Endodermal cell (in vitro differentiated cells): ENCODE measurements around the gene MTUS2. TPM values are rescaled to one million over a fixed set of nuclear protein-coding genes. Genes with fewer than 3 reads are reported as not detected.

ENCODE experiments used
- DNase-seq: peaks from one replicate; pipeline ENCODE4 v3.0.0-alpha.2; 2017
- H3K27ac ChIP-seq: 2 replicates; pipeline ENCODE4 v1.5.1; 2013; ENCODE audit warnings: mild to moderate bottlenecking, low read depth, low read length, moderate library complexity
- H3K27me3 ChIP-seq: 2 replicates; pipeline ENCODE4 v1.6.1; 2013; ENCODE audit warnings: mild to moderate bottlenecking, low read length, moderate library complexity; ENCODE audit not compliant: insufficient read depth, control insufficient read depth, poor library complexity, severe bottlenecking
- H3K36me3 ChIP-seq: 2 replicates; pipeline ENCODE4 v1.7.0; 2013; ENCODE audit warnings: mild to moderate bottlenecking, low read length, moderate library complexity; ENCODE audit not compliant: control insufficient read depth, insufficient read depth
- H3K4me1 ChIP-seq: one replicate; pipeline ENCODE4 v1.7.0; 2013; ENCODE audit warnings: low read length; ENCODE audit not compliant: control insufficient read depth, insufficient read depth
- H3K4me3 ChIP-seq: 2 replicates; pipeline ENCODE4 v1.5.1; 2013; ENCODE audit warnings: mild to moderate bottlenecking, low read length, moderate library complexity
- H3K9ac ChIP-seq: 2 replicates; pipeline ENCODE4 v1.6.1; 2013; ENCODE audit warnings: mild to moderate bottlenecking, low read length, moderate library complexity; ENCODE audit not compliant: poor library complexity, severe bottlenecking; ENCODE audit errors: extremely low read depth
- H3K9me3 ChIP-seq: 2 replicates; pipeline ENCODE4 v1.6.1; 2013; ENCODE audit warnings: mild to moderate bottlenecking, low read length, moderate library complexity; ENCODE audit not compliant: control insufficient read depth
- H3K27ac Mint-ChIP-seq: 2 replicates; pipeline ENCODE4 v1.8.0; 2020; ENCODE audit warnings: mixed read lengths
- H3K27me3 Mint-ChIP-seq: 2 replicates; pipeline ENCODE4 v1.8.0; 2021; ENCODE audit warnings: mild to moderate bottlenecking, mixed read lengths; ENCODE audit not compliant: insufficient read depth
- H3K36me3 Mint-ChIP-seq: 2 replicates; pipeline ENCODE4 v1.8.0; 2020; ENCODE audit warnings: low read depth, mixed read lengths
- H3K4me1 Mint-ChIP-seq: 2 replicates; pipeline ENCODE4 v1.8.0; 2020; ENCODE audit warnings: mixed read lengths
- H3K4me3 Mint-ChIP-seq: 2 replicates; pipeline ENCODE4 v1.8.0; 2020; ENCODE audit warnings: mild to moderate bottlenecking, moderate library complexity, mixed read lengths
- H3K9me3 Mint-ChIP-seq: 2 replicates; pipeline ENCODE4 v1.8.0; 2020; ENCODE audit warnings: mild to moderate bottlenecking, mixed read lengths
- CTCF ChIP-seq: fragments of 200-600 bp; sonication (generic); conservative IDR thresholded peaks from 2 replicates; pipeline ENCODE4 v1.5.0; 2021; ENCODE audit warnings: antibody characterized with exemption, mild to moderate bottlenecking
- WGBS, 2 experiments: methylation state at CpG; one replicate each; pipeline versions ENCODE4 v1.1.5 to v1.1.7; 2013; ENCODE audit warnings: missing lambda C conversion rate in 2 of 2, mixed read lengths in 1 of 2; ENCODE audit not compliant: insufficient coverage in 1 of 2, insufficient read length in 1 of 2; 5-methylcytosine and 5-hydroxymethylcytosine counted together
- total RNA-seq, 2 donors: library from RNA; stranded (reverse); fragmentation: NEBNext Ultra II Directional in 1 of 2; extraction: Animal tissue kit (Norgen Biotek cat#: 25700) in 1 of 2; gene quantifications; 2 replicates in 1 of 2; 3 replicates in 1 of 2; pipeline ENCODE4 v1.2.1, GENCODE V29; 2021

Gene MTUS2
- total RNA-seq, 2 donors from 2014 or later, result 1.2 to 1.3 TPM

- Mint-ChIP-seq H3K27me3 (no peaks in the 10 kb centered on the region), H3K4me1 (peaks cover 7% of the 10 kb centered on the region), H3K36me3 (no peaks in the 10 kb centered on the region), H3K9me3 (no peaks in the 10 kb centered on the region), H3K27ac (no peak overlapping the region), H3K4me3 (no peak overlapping the region)
- Histone ChIP-seq H3K9ac (no peak overlapping the region), H3K4me3 (no peak overlapping the region), H3K4me1 (no peaks in the 10 kb centered on the region), H3K27me3 (no peaks in the 10 kb centered on the region), H3K9me3 (no peaks in the 10 kb centered on the region), H3K36me3 (no peaks in the 10 kb centered on the region), H3K27ac (no peak overlapping the region)
- 87% methylated on average over 3 of the region's 3 CpGs; no CpG with 5 or more reads in 1 of the 2 experiments for WGBS, 2 experiments
- DNase-seq, result no peak
- TF ChIP-seq CTCF, result no peak
Observed at GRCh38 chr13:29446016-29446415, 625.9 kb downstream of the MTUS2 start.

GRCh38 chr13:29448174-29448573, 628.0 kb downstream of the MTUS2 start:
- 78 to 88% methylated on average over 1 to 2 of the region's 2 CpGs for WGBS, 2 experiments
- Histone ChIP-seq H3K27ac (no peak overlapping the region), H3K4me3 (no peak overlapping the region), H3K9me3 (no peaks in the 10 kb centered on the region), H3K36me3 (no peaks in the 10 kb centered on the region), H3K4me1 (no peaks in the 10 kb centered on the region), H3K27me3 (no peaks in the 10 kb centered on the region), H3K9ac (no peak overlapping the region)
- TF ChIP-seq CTCF, result no peak
- no peaks in the 10 kb centered on the region for H3K36me3 Mint-ChIP-seq
- no peaks in the 10 kb centered on the region for H3K27me3 Mint-ChIP-seq
- DNase-seq, result peak; percentile 50
- no peaks in the 10 kb centered on the region for H3K9me3 Mint-ChIP-seq
- H3K4me1 Mint-ChIP-seq, result peaks cover 7% of the 10 kb centered on the region
- no peak overlapping the region for H3K4me3 Mint-ChIP-seq
- H3K27ac Mint-ChIP-seq, result no peak overlapping the region

GRCh38 chr13:29449726-29450125, 629.6 kb downstream of the MTUS2 start:
- H3K4me3 Mint-ChIP-seq, result no peak overlapping the region
- no peak overlapping the region for H3K4me3 ChIP-seq

More at GRCh38 chr13:29449726-29450125, 629.6 kb downstream of the MTUS2 start:
- no peak for DNase-seq
- no peaks in the 10 kb centered on the region for H3K9me3 ChIP-seq
- whole genome bisulfite sequencing, 2 experiments, result 84 to 90% methylated on average over 3 to 7 of the region's 7 CpGs
- no peak overlapping the region for H3K27ac ChIP-seq
- no peaks in the 10 kb centered on the region for H3K27me3 ChIP-seq
- H3K4me1 Mint-ChIP-seq, result peaks cover 5% of the 10 kb centered on the region
- H3K9ac ChIP-seq, result no peak overlapping the region
- H3K4me1 ChIP-seq, result no peaks in the 10 kb centered on the region
- H3K36me3 ChIP-seq, result no peaks in the 10 kb centered on the region
- H3K27me3 Mint-ChIP-seq, result no peaks in the 10 kb centered on the region
- no peak for TF ChIP-seq CTCF
- H3K36me3 Mint-ChIP-seq, result no peaks in the 10 kb centered on the region
- H3K9me3 Mint-ChIP-seq, result no peaks in the 10 kb centered on the region
- no peak overlapping the region for H3K27ac Mint-ChIP-seq
